Activated T-cell treated with anti-CD3 and anti-CD28 coated beads for 48 hours (primary cell): ENCODE measurements around the gene CAPN13.

Experiments used
- DNase-seq: peaks from one replicate; pipeline ENCODE4 v3.0.0-alpha.2; 2020; ENCODE audit warnings: low read depth

The CAPN13 gene

DNA sequence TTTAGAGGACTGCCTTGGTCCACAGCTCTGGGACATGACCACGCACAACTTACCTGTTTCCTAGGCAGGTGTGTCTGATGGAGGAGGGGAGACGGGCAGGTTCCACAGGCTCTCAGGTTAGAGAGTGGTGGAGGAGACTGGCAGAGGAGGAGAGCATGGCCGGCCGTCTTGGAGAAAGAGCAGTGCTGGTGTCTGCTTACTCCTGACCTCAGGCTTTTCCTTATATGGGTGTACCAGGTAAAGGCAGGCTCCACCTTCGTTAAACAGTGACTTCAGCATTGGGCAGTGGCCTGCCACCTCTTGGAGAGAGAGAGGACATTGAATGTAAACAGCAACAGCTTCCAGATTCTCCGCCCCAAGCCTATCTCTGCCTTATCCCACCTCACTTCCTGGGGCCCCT is at the start of gene CAPN13:
Gene CAPN13 (minus strand): TSS at position 198 of the 400 bp plus-strand sequence. CDS start 20,121 bp downstream, outside the sequence.
- DNase-seq: no peak

- DNase-seq: no peak
These were observed 40.6 kb upstream of the CAPN13 start for GRCh38 chr2:30847841-30848240.

- DNase-seq: no peak
These were observed 40.1 kb upstream of the CAPN13 start for GRCh38 chr2:30847329-30847728.

DNA sequence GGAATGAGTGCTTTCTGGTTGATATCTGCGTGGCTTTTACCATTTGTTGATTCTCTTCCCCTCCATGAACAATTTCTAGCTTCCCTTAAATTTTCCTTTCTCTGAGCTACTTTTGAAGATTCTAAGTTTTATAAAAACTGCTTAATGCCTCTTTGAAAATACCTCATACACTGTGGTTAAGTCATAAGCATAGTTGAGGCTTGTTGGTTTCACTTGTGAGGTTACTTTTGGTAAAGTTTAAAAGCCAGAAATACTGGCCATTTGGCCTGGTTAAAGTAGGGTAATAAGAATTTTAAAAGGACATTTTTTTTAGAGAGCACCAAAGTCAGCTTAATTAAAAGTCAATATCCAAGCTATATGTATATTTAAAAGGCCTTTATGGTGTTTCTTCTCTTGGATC is 21.3 kb upstream of the CAPN13 start:
- no peak for DNase-seq

DNA sequence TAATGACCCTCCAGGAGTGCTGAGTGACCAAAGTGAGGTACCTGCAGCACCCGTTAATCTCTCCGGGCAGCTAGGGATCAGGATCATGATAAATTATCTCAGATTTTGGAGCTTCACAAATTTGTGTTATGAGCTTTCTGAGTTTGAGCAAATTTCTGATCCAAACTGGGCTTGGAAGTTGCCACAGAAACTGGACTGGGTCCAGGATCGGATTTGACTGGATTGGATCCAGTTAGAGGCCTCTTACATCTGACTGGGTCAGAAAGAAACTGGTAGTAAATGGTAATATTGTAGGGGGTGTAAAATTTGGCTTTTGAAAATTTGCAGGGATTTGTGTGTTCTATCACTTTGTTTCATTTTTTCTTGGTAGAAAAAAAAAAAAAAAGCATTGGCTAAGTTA is 19.7 kb upstream of the CAPN13 start:
- no peak for DNase-seq

DNA sequence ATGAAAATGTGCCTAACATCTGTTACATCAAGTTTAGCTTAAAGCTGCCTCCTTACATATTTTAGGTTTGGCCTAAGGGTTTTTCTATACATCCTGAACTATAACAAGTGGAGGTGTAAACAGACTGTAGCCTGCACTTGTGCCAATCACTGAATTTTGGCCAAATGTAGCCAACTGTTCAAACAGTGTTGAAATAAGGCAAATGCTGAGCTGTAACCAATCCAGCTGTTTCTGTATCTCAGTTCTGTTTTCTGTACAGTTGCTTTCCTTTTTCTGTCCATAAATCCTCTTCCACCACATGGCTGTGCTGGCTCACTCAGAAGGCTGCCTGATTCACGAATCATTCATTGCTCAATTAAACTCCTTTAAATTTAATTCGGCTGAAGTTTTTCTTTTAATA is 19.2 kb upstream of the CAPN13 start:
- DNase-seq: no peak

- no peak for DNase-seq
These were observed 16.2 kb upstream of the CAPN13 start for GRCh38 chr2:30823452-30823851.

GRCh38 chr2:30821960-30822359 is 14.7 kb upstream of the CAPN13 start:
- no peak for DNase-seq

GRCh38 chr2:30820381-30821055 is 13.3 kb upstream of the CAPN13 start:
- no peak for DNase-seq

GRCh38 chr2:30809938-30810337 is 2.7 kb upstream of the CAPN13 start:
- DNase-seq: no peak

DNA sequence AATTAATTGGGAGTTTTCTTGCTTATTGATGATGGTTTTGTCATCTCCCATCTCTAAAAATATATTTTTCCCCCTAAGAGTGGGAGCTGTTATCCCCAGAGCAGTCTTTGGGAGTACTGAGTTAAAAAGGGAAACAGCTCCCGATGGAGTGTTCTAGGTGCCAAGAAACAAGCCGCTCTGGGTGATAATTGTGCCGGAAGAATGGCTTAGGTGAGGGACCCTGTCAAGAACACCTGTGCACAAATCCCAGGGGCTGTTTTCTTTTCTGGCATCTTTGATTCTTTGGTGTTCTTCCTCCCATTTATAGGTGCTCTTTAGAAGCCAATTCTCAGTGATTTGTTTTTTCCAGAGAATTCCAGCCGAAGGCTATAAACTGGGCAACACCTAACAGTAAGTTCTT is 1.4 kb upstream of the CAPN13 start:
- DNase-seq: no peak

- no peak for DNase-seq
These were observed 4.0 kb downstream of the CAPN13 start for GRCh38 chr2:30803281-30803680.

- no peak for DNase-seq
These were observed 4.6 kb downstream of the CAPN13 start for GRCh38 chr2:30802611-30803010.

DNA sequence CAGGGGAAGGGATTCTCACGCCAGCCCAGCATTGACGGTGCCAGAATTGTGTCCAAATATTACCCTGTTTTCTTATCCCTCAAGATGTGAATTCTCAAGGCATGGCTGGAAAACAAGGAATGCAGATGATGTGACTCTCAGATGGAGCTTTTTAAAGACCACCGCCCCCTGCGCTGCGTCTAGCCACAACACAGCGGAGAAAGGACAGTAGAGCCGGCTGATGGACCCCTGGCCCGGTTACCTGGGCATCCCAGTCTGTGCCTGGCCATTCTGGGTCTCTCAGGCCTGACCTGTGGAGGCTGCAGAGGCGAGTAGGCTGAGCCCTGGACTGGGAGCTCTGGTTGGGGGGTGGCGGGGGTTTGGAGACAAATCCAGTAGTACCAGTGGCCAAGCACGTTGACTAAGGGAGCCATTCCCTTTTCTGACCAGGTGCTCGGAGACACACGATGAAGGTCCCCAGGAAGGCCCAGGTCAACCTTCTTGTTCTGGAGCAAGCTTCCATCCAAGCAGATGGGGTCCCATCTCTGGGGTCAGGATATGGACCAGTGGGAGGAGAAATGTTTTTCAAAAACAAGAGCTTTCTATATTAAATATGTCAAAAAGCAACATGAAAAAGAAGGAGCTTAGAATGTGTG is 5.3 kb downstream of the CAPN13 start:
- no peak for DNase-seq

GRCh38 chr2:30800159-30800558 is 7.1 kb downstream of the CAPN13 start:
- DNase-seq: no peak

DNA sequence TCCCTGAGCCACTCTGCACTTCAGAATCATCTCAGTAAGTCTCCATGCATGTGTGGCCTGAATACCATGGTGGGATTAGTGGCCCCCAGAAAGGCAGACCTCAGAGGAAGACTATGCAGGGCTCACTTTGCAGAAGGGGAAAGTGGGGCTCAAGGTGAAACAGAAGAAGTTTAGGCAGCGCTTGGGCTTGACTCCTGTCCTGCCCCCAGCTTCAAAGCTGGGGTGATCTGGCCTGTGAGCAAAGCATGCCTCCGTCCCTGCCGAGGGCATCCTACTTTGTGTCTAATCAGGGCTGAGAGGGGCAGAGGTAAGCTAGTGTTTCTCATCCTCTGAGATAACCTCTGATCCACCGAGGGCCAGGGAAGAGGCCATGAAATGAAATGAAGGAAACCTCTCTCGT is 7.9 kb downstream of the CAPN13 start:
- DNase-seq: no peak

- DNase-seq: no peak
These were observed 8.7 kb downstream of the CAPN13 start for GRCh38 chr2:30798536-30798991.

GRCh38 chr2:30797381-30798015 is 9.7 kb downstream of the CAPN13 start:
- no peak for DNase-seq

GRCh38 chr2:30796699-30797098 is 10.5 kb downstream of the CAPN13 start:
- DNase-seq: no peak

GRCh38 chr2:30792521-30792920 is 14.7 kb downstream of the CAPN13 start:
- no peak for DNase-seq

GRCh38 chr2:30790879-30791278 is 16.4 kb downstream of the CAPN13 start:
- no peak for DNase-seq

DNA sequence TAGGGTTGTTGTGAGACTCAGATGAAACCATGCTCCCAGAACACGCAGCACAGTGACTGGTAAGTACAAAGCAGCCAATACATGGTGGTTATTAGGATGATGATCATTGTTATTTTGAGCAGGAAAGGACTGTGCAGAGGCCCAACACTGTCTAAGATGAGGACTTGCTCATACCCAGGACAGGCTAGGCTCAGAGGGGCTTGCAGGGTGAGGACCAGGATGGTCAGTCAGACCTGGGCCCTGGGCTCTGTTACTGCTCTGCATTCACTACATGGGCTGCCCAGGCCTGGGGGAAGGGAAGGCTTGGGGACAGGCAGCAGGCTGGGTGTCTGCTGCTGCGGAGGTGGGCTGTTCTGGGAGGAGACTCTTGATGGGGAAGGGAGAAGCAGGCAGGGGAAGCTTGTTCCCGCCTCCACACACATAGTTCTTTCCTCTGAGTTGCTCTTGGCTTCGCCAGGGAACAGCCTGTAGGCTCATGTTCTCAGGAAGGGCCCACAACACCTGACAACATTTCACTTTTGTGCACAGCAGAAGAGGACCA is 17.5 kb downstream of the CAPN13 start:
- DNase-seq: no peak
